HUES48 (cell line): ENCODE results near the gene DHRS4.

Experiments
- H3K27ac ChIP-seq: one replicate; pipeline ENCODE4 v1.7.0; 2013; ENCODE audit warnings: low read depth, low read length, inconsistent platforms
- H3K27me3 ChIP-seq: 2 replicates; pipeline ENCODE4 v1.6.1; 2013; ENCODE audit warnings: mild to moderate bottlenecking, low read length; ENCODE audit not compliant: control insufficient read depth, insufficient read depth
- H3K36me3 ChIP-seq: 2 replicates; pipeline ENCODE4 v1.6.1; 2013; ENCODE audit warnings: low read length; ENCODE audit not compliant: control insufficient read depth, insufficient read depth
- H3K4me1 ChIP-seq: 2 replicates; pipeline ENCODE4 v1.6.1; 2013; ENCODE audit warnings: mild to moderate bottlenecking, low read length; ENCODE audit not compliant: control insufficient read depth, insufficient read depth
- H3K4me3 ChIP-seq: 2 replicates; pipeline ENCODE4 v1.5.1; 2013; ENCODE audit warnings: mild to moderate bottlenecking, low read depth, low read length
- H3K9ac ChIP-seq: 2 replicates; pipeline ENCODE4 v1.6.1; 2013; ENCODE audit warnings: mild to moderate bottlenecking, low read depth, low read length, moderate library complexity
- H3K9me3 ChIP-seq: 2 replicates; pipeline ENCODE4 v1.6.1; 2013; ENCODE audit warnings: low read length; ENCODE audit not compliant: control insufficient read depth, insufficient read depth

The DHRS4 gene

DNA sequence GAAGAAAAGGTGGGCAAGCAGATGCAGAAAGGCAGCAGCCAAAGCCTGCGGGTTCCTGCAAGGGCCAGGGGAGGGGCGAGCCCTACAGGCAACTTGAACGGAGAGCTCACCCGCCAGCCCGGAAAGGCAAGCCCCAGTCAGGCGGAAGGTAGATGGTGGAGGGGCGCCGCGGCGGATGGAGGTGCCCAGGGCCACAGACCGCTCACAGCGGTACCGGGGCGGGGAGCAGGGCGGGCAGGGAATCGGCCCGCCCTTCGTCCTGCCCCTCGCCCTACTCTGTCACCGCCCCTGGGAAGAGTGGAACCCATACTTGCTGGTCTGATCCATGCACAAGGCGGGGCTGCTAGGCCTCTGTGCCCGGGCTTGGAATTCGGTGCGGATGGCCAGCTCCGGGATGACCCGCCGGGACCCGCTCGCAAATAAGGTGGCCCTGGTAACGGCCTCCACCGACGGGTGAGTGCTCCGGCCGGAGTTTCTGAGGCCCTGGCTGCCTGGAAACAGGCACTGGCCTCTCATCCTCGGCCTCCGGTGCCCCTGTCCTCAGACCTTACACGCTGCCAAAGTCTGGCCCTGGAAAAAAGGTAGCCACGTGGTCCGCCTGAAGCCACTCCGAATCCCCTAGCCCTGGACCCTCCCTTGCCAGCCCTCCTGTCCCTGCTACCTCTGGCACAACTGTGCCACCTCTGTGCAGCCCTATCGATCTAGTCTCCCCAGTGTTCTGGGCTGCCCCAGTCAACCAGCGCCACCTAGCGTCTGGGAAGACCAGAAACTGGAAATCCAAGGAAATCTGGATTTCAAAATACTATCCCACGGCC is at the start of gene DHRS4:
Gene DHRS4 (plus strand): TSS at position 307 of the 815 bp plus-strand sequence. CDS start 19 bp downstream, at position 326.
- Histone ChIP-seq H3K4me3 (peak within 1 kb of the TSS; percentile 95), H3K9ac (peak within 1 kb of the TSS; percentile 45), H3K27me3 (no peaks in the 10 kb centered on the region), H3K9me3 (no peaks in the 10 kb centered on the region), H3K36me3 (no peaks in the 10 kb centered on the region), H3K4me1 (peaks cover 2% of the 10 kb centered on the region; the same call in 1 of the 2 replicates), H3K27ac (peak within 1 kb of the TSS; percentile 70)

- no peak overlapping the region for H3K27ac ChIP-seq
- no peak overlapping the region for H3K9ac ChIP-seq
- H3K4me1 ChIP-seq, result peaks cover 9% of the 10 kb centered on the region
- H3K4me3 ChIP-seq, result no peak overlapping the region
- H3K36me3 ChIP-seq, result no peaks in the 10 kb centered on the region
- H3K27me3 ChIP-seq, result no peaks in the 10 kb centered on the region
- H3K9me3 ChIP-seq, result no peaks in the 10 kb centered on the region
Measured at GRCh38 chr14:23910101-23910875, 43.3 kb upstream of the DHRS4 start.

GRCh38 chr14:23910876-23911210 is 42.7 kb upstream of the DHRS4 start:
- no peaks in the 10 kb centered on the region for H3K9me3 ChIP-seq
- H3K4me3 ChIP-seq, result no peak overlapping the region
- no peak overlapping the region for H3K9ac ChIP-seq
- H3K27ac ChIP-seq, result no peak overlapping the region
- H3K36me3 ChIP-seq, result no peaks in the 10 kb centered on the region
- H3K27me3 ChIP-seq, result no peaks in the 10 kb centered on the region
- peaks cover 9% of the 10 kb centered on the region for H3K4me1 ChIP-seq

DNA sequence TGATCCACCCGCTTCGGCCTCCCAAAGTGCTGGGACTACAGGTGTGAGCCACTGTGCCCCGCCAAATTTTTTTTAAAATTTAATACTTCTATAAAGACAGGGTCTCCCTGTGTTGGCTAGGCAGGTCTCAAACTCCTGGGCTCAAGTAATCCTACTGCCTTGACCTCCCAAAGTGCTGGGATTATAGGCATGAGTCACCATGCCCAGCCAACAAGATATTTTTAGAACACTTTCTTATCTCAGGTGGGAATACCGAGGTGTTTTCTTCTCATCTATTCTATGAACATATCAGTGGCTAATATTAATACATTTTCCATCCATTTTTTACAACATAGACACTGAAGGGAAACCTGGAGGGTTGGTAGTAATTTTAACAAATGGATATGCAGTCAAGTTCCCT is 38.0 kb upstream of the DHRS4 start:
- H3K27me3 ChIP-seq, result no peaks in the 10 kb centered on the region
- no peaks in the 10 kb centered on the region for H3K36me3 ChIP-seq

DNA sequence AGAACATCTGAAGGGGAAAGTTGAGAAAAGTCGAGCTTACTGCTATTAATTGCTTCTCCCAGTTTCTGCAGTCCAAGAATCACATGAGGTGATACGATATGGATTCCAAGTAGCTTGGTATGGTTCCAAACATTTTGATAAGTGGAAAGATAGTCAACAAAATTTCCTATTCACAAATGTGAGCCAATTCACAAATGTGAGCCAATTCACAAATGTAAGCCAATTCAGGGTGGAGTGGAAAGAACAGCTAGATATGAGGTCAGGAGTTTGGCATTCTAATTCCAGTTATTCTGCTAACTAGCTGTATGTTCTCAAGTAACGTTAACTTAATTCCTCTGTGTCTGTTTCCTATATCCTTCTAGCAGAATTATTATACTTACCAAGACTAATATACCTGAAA is 37.6 kb upstream of the DHRS4 start:
- Histone ChIP-seq H3K36me3 (no peaks in the 10 kb centered on the region), H3K27ac (no peak overlapping the region), H3K9me3 (no peaks in the 10 kb centered on the region; the same call in 1 of the 2 replicates), H3K9ac (no peak overlapping the region), H3K4me3 (no peak overlapping the region), H3K4me1 (peaks cover 7% of the 10 kb centered on the region), H3K27me3 (no peaks in the 10 kb centered on the region)

More for the DNA sequence above, 38.0 kb upstream of the DHRS4 start:
- Histone ChIP-seq H3K4me1 (peaks cover 9% of the 10 kb centered on the region), H3K9me3 (no peaks in the 10 kb centered on the region; the same call in 1 of the 2 replicates), H3K9ac (no peak overlapping the region), H3K27ac (no peak overlapping the region), H3K4me3 (no peak overlapping the region)

- Histone ChIP-seq H3K27ac (no peak overlapping the region), H3K9ac (no peak overlapping the region), H3K36me3 (no peaks in the 10 kb centered on the region)
Measured at GRCh38 chr14:23916446-23916845, 37.1 kb upstream of the DHRS4 start.

GRCh38 chr14:23922545-23922944 is 31.0 kb upstream of the DHRS4 start:
- no peaks in the 10 kb centered on the region for H3K4me1 ChIP-seq
- H3K4me3 ChIP-seq, result no peak overlapping the region
- H3K27me3 ChIP-seq, result no peaks in the 10 kb centered on the region
- H3K9me3 ChIP-seq, result no peaks in the 10 kb centered on the region; the same call in 1 of the 2 replicates
- no peak overlapping the region for H3K9ac ChIP-seq
- no peaks in the 10 kb centered on the region for H3K36me3 ChIP-seq
- no peak overlapping the region for H3K27ac ChIP-seq

More at GRCh38 chr14:23916446-23916845, 37.1 kb upstream of the DHRS4 start:
- Histone ChIP-seq H3K9me3 (no peaks in the 10 kb centered on the region; the same call in 1 of the 2 replicates), H3K27me3 (no peaks in the 10 kb centered on the region), H3K4me1 (peaks cover 2% of the 10 kb centered on the region), H3K4me3 (no peak overlapping the region)

- H3K9ac ChIP-seq, result no peak overlapping the region
- H3K4me1 ChIP-seq, result no peaks in the 10 kb centered on the region
- H3K9me3 ChIP-seq, result no peaks in the 10 kb centered on the region
- no peak overlapping the region for H3K4me3 ChIP-seq
- no peak overlapping the region for H3K27ac ChIP-seq
- no peaks in the 10 kb centered on the region for H3K36me3 ChIP-seq
- no peaks in the 10 kb centered on the region for H3K27me3 ChIP-seq
Measured at GRCh38 chr14:23925523-23926075, 28.0 kb upstream of the DHRS4 start.

DNA sequence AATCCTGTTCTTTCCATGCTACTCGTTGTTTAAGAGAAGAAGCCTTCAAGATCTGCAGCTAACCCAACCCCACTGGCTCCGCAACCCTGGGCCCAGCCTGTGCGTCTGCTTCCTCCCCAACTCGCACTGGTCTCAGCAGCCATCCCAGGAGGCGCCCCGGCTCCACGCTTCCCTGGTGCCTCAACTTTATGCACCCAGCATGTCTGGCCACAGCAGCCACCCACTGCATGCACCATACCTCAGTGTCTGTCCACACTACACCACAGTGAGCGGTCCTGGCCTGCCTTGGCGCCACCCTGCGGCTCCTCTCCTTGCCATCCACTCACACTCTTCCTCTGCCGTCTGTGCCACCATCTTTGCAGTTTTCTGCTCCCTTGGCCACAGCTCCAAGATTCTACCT is 27.0 kb upstream of the DHRS4 start:
- no peak overlapping the region for H3K4me3 ChIP-seq
- H3K9me3 ChIP-seq, result 0 out of 2 replicates have a peak, but pooled peaks cover 3% of the 10 kb centered on the region
- H3K9ac ChIP-seq, result no peak overlapping the region
- no peak overlapping the region for H3K27ac ChIP-seq
- H3K27me3 ChIP-seq, result no peaks in the 10 kb centered on the region
- H3K4me1 ChIP-seq, result no peaks in the 10 kb centered on the region
- no peaks in the 10 kb centered on the region for H3K36me3 ChIP-seq

GRCh38 chr14:23929136-23929535 is 24.4 kb upstream of the DHRS4 start:
- H3K27ac ChIP-seq, result no peak overlapping the region
- H3K27me3 ChIP-seq, result no peaks in the 10 kb centered on the region
- H3K4me3 ChIP-seq, result no peak overlapping the region
- 0 out of 2 replicates have a peak, but pooled peaks cover 3% of the 10 kb centered on the region for H3K9me3 ChIP-seq
- no peak overlapping the region for H3K9ac ChIP-seq
- H3K4me1 ChIP-seq, result no peaks in the 10 kb centered on the region
- no peaks in the 10 kb centered on the region for H3K36me3 ChIP-seq
